HFFc6 (cell line): ENCODE measurements around the gene KREMEN1. TPM values are rescaled to one million over a fixed set of nuclear protein-coding genes. Genes with fewer than 3 reads are reported as not detected.

ENCODE experiments used
- DNase-seq: peaks from one replicate; pipeline ENCODE4 v3.0.0-alpha.2; 2018
- H3K27ac Mint-ChIP-seq: 2 replicates; pipeline ENCODE4 v1.8.0; 2020; ENCODE audit warnings: mild to moderate bottlenecking, mixed read lengths
- H3K27me3 Mint-ChIP-seq: 2 replicates; pipeline ENCODE4 v1.8.0; 2021; ENCODE audit warnings: mild to moderate bottlenecking, moderate library complexity, mixed read lengths; ENCODE audit not compliant: insufficient read depth
- H3K36me3 Mint-ChIP-seq: 2 replicates; pipeline ENCODE4 v1.8.0; 2021; ENCODE audit warnings: low read depth, mixed read lengths
- H3K4me1 Mint-ChIP-seq: 2 replicates; pipeline ENCODE4 v1.8.0; 2020; ENCODE audit warnings: low read depth, mixed read lengths
- H3K4me3 Mint-ChIP-seq: 2 replicates; pipeline ENCODE4 v1.8.0; 2020; ENCODE audit warnings: mild to moderate bottlenecking, moderate library complexity, mixed read lengths
- H3K9me3 Mint-ChIP-seq: 2 replicates; pipeline ENCODE4 v1.8.0; 2020; ENCODE audit warnings: mild to moderate bottlenecking, mixed read lengths
- CTCF ChIP-seq: fragments of 200-600 bp; sonication (generic); IDR thresholded peaks from 2 replicates; pipeline ENCODE4 v1.5.0; 2021; ENCODE audit warnings: antibody characterized with exemption, mild to moderate bottlenecking
- long read RNA-seq: library from polyadenylated mRNA; unstranded; transcript quantifications from one replicate; pipeline ENCODE4 v2.0.0, GENCODE V29; 2019
- total RNA-seq, 6 experiments: library from RNA; stranded (reverse); fragmentation: NEBNext Ultra II Directional; extraction: Animal tissue kit (Norgen Biotek cat#: 25700); gene quantifications; 2 replicates in 1 of 6; 3 replicates in 5 of 6; pipeline ENCODE4 v1.2.3, GENCODE V29; 2021

The KREMEN1 gene
- 1 to 10 TPM in 1 of 6 experiments, under 1 TPM in 5; 0.50 to 1.1 (median 0.59) TPM for total RNA-seq
- long read RNA-seq = 0 reads

GRCh38 chr22:29072979-29073617, at the start of gene KREMEN1:
Gene KREMEN1 (plus strand): TSS chr22:29073035. CDS start chr22:29073131, 96 bp downstream.
- TF ChIP-seq CTCF = no peak
- H3K9me3 Mint-ChIP-seq = no peaks in the 10 kb centered on the region
- no peaks in the 10 kb centered on the region for H3K36me3 Mint-ChIP-seq
- no peaks in the 10 kb centered on the region; the same call in 1 of the 2 replicates for H3K4me1 Mint-ChIP-seq
- H3K4me3 Mint-ChIP-seq = peak within 1 kb of the TSS; percentile 75
- H3K27ac Mint-ChIP-seq = no peak within 1 kb of the TSS
- peaks cover 45% of the 10 kb centered on the region for H3K27me3 Mint-ChIP-seq
- no peak for DNase-seq

- H3K4me1 Mint-ChIP-seq = peaks cover 5% of the 10 kb centered on the region; the same call in 1 of the 2 replicates
These were observed 49.6 kb upstream of the KREMEN1 start for GRCh38 chr22:29023172-29023796.

DNA sequence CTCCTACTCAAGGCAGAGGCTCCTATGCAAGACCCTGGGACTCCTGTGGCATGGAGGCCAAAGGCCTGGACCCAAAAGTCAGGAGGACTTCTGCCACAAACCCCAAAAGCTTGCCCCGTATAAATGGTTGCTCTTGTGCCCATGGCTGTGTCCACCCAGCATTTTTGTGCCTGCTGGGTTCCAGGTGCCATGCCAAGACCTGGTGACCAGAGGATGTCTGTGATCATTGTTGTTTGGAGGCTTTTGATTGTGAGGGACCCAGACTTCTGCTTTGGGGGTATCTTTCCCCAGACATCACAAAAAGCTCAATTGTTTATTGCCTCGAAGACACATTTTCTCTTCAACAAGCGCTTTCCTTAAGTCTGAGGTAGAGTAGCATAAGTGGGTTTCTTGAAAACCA, 46.3 kb upstream of the KREMEN1 start:
- no peak for TF ChIP-seq CTCF
- no peak overlapping the region for H3K4me3 Mint-ChIP-seq
- no peak for DNase-seq
- H3K36me3 Mint-ChIP-seq = no peaks in the 10 kb centered on the region
- H3K27ac Mint-ChIP-seq = no peak overlapping the region
- peaks cover 26% of the 10 kb centered on the region for H3K4me1 Mint-ChIP-seq
- H3K27me3 Mint-ChIP-seq = no peaks in the 10 kb centered on the region; the same call in none of the 2 replicates
- H3K9me3 Mint-ChIP-seq = no peaks in the 10 kb centered on the region

More at GRCh38 chr22:29023172-29023796, 49.6 kb upstream of the KREMEN1 start:
- Mint-ChIP-seq H3K36me3 (no peaks in the 10 kb centered on the region), H3K9me3 (no peaks in the 10 kb centered on the region), H3K4me3 (no peak overlapping the region), H3K27me3 (no peaks in the 10 kb centered on the region; the same call in 1 of the 2 replicates), H3K27ac (no peak overlapping the region)
- no peak for DNase-seq
- no peak for TF ChIP-seq CTCF

DNA sequence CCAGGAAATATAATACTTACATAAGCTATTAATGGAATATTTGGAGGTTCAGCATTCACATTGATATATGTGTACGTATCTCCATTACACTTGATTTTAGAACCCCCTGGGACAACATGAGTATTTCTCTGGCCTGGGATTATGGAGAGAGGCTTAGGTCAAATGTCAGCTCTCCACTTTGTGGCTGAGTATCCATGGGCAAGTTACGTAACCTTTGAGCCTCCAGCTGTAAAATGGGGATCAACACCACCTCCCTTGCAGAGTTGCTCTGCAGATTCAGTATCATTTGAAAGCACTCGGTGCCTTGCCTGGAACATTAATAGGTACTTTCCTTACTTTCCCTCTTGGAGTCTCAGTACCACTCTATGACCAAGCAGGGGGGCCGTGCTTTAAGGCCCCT, 44.4 kb upstream of the KREMEN1 start:
- Mint-ChIP-seq H3K27ac (no peak overlapping the region), H3K9me3 (no peaks in the 10 kb centered on the region), H3K36me3 (no peaks in the 10 kb centered on the region), H3K27me3 (no peaks in the 10 kb centered on the region; the same call in none of the 2 replicates), H3K4me1 (peaks cover 45% of the 10 kb centered on the region), H3K4me3 (no peak overlapping the region)
- no peak for TF ChIP-seq CTCF
- DNase-seq = no peak

- Mint-ChIP-seq H3K9me3 (no peaks in the 10 kb centered on the region), H3K4me3 (no peak overlapping the region; the same call in none of the 2 replicates), H3K27ac (peak overlapping the region; percentile 100), H3K27me3 (peaks cover 2% of the 10 kb centered on the region), H3K36me3 (no peaks in the 10 kb centered on the region), H3K4me1 (peaks cover 46% of the 10 kb centered on the region)
- no peak for DNase-seq
- no peak for TF ChIP-seq CTCF
These were observed 43.4 kb upstream of the KREMEN1 start for GRCh38 chr22:29029202-29030000.
